SJCRH30 (cell line): Measurements from ENCODE around the gene LIX1. TPM values are rescaled to one million over a fixed set of nuclear protein-coding genes. Genes with fewer than 3 reads are reported as not detected.
"Not testable (repeated sequence)": the region's sequence is repeated elsewhere in the genome, so short reads cannot be mapped to it uniquely, and the experiment has no call there.

ENCODE experiments used
- DNase-seq, 2 experiments: peaks; one replicate each; pipeline ENCODE4 v3.0.0-alpha.2; 2015 to 2020
- H3K27ac ChIP-seq: fragments of 250-450 bp; sonication (Bioruptor Pico); 2 replicates; pipeline ENCODE4 v1.5.1; 2020; ENCODE audit warnings: mild to moderate bottlenecking, moderate library complexity
- H3K27me3 ChIP-seq: fragments of 250-450 bp; sonication (Bioruptor Pico); 2 replicates; pipeline ENCODE4 v1.5.1; 2020; ENCODE audit warnings: mild to moderate bottlenecking, moderate library complexity
- H3K36me3 ChIP-seq: fragments of 250-450 bp; sonication (Bioruptor Pico); 2 replicates; pipeline ENCODE4 v1.5.1; 2020; ENCODE audit warnings: mild to moderate bottlenecking, moderate library complexity
- H3K4me1 ChIP-seq: fragments of 250-450 bp; sonication (Bioruptor Pico); 2 replicates; pipeline ENCODE4 v1.5.1; 2020; ENCODE audit warnings: mild to moderate bottlenecking, moderate library complexity
- H3K4me3 ChIP-seq: fragments of 250-450 bp; sonication (Bioruptor Pico); 2 replicates; pipeline ENCODE4 v1.5.1; 2020; ENCODE audit warnings: mild to moderate bottlenecking, moderate library complexity
- H3K9me3 ChIP-seq: fragments of 250-450 bp; sonication (Bioruptor Pico); replicated peaks from 2 replicates; pipeline ENCODE4 v1.5.1; 2020; ENCODE audit warnings: mild to moderate bottlenecking, moderate library complexity
- total RNA-seq: library from RNA; depleted of rRNA; stranded (reverse); fragments of >200 nt; shearing (Covaris generic); gene quantifications from 2 replicates; pipeline ENCODE4 v1.2.3, GENCODE V29; 2014

The LIX1 gene
- total RNA-seq, 1 experiment from 2014 or later = 0.04 TPM

DNA sequence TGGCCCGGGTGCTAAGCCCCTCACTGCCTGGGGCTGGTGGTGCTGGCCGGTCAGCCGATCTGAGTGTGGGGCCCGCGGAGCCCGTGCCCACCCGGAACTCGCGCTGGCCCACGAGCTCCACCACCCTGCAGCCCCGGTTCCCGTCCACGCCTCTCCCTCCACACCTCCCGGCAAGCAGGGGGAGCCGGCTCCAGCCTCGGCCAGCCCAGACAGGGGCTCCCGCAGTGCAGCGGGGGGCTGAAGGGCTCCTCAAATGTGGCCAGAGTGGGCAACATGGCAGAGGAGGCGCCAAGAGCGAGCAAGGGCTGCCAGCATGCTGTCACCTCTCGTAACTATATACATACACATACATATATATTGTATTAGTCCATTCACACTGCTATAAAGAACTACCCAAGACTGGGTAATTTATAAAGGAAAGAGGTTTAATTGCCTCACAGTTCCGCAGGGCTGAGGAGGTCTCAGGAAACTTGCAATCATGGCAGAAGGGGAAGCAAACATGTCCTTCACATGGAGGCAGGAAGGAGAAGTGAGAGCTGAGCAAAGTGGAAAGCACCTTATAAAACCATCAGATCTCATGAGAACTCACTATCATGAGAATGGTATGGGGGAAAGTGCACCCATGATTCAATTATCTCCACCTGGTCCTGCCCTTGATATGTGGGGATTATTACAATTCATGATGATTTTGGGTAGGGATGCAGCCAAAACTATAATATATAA is 56.8 kb downstream of the LIX1 start:
- H3K4me3 ChIP-seq = no peak overlapping the region
- no peaks in the 10 kb centered on the region for H3K9me3 ChIP-seq
- no peak overlapping the region for H3K27ac ChIP-seq
- no peaks in the 10 kb centered on the region for H3K36me3 ChIP-seq
- no peaks in the 10 kb centered on the region; the same call in 1 of the 2 replicates for H3K27me3 ChIP-seq
- DNase-seq = no peak
- no peaks in the 10 kb centered on the region for H3K4me1 ChIP-seq

DNA sequence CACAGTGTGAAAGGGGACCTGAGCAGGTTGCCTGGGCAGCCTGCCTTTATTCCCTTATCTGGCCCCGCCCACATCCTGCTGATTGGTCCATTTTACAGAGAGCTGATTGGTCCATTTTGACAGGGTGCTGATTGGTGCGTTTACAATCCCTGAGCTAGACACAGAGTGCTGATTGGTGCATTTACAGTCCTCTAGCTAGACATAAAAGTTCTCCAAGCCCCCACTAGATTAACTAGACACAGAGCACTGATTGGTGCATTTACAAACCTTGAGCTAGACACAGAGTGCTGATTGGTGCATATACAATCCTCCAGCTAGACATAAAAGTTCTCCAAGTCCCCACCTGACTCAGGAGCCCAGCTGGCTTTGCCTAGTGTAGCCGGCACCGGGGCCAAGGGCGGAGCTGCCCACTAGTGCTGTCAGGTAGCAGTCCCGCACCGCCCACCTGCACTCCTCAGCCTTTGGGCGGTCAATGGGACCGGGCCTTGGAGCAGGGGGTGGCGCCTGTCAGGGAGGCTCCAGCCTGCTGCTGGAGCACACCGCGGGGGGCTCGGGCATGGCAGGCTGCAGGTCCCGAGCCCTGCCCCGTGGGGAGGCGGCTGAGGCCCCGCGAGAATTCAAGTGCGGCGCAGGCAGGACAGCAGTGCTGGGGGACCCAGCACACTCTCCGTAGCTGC is 57.5 kb downstream of the LIX1 start:
- H3K27ac ChIP-seq, H3K9me3 ChIP-seq, H3K4me3 ChIP-seq, H3K36me3 ChIP-seq, H3K4me1 ChIP-seq, H3K27me3 ChIP-seq, DNase-seq: not testable (repeated sequence)

DNA sequence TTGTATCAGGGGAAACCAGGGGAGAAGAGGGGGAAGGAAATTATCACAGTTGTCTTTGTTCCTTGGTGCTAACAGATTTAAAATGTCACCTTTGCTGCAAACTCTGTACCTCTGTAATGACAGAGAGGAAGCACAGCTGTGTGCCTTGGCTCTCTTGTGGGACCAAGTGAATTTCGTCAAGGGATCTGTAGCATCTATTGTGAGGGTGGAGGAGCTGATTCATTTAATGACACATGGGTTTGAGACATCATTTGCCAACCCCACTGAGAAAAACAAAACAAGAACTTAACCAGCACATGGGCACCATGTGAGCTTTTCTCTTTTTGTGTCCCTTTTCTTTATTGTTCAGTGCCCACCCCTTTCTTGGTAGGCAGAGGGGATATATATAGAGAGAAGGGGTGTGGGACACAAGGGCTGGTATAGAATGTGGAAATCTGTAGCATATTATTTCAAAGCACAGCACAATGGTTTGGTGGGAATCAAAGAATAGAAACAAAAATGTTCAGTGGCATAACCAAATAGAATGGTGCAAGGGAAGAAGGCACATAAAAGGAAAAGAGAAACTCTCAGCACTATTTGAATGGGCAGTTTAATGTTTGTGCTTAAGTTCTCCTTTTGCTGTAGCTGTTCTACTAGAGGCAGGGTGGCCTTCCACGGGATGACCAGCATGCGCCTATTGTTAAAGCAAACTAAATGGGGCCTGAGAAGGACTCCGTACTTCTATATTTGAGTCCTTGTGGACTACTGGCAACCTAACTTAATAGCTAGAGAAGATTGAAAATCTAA is 63.3 kb downstream of the LIX1 start:
- H3K9me3 ChIP-seq = no peaks in the 10 kb centered on the region
- DNase-seq = no peak
- H3K27ac ChIP-seq = no peak overlapping the region
- H3K27me3 ChIP-seq = no peaks in the 10 kb centered on the region
- H3K4me3 ChIP-seq = no peak overlapping the region
- no peaks in the 10 kb centered on the region for H3K4me1 ChIP-seq
- H3K36me3 ChIP-seq = no peaks in the 10 kb centered on the region

DNA sequence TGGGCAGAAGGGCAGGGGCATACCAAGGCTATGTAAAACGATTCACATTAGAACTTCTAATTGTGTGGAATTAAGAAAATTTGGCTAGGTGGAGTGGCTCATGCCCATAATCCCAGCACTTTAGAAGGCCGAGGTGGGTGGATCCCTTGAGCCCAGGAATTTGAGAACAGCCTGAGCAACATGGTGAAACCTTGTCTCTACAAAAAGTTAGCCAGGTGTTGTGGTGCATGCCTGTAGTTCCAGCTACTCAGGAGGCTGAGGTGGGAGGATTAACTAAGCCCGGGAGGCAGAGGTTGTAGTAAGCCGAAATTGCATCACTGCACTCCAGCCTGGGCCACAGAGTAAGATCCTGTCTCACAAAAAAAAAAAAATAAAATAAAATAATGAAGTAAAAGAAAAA is 65.2 kb downstream of the LIX1 start:
- Histone ChIP-seq H3K27ac (no peak overlapping the region), H3K9me3 (no peaks in the 10 kb centered on the region), H3K4me3 (no peak overlapping the region), H3K36me3 (no peaks in the 10 kb centered on the region), H3K27me3 (no peaks in the 10 kb centered on the region), H3K4me1 (no peaks in the 10 kb centered on the region)
- DNase-seq = no peak

DNA sequence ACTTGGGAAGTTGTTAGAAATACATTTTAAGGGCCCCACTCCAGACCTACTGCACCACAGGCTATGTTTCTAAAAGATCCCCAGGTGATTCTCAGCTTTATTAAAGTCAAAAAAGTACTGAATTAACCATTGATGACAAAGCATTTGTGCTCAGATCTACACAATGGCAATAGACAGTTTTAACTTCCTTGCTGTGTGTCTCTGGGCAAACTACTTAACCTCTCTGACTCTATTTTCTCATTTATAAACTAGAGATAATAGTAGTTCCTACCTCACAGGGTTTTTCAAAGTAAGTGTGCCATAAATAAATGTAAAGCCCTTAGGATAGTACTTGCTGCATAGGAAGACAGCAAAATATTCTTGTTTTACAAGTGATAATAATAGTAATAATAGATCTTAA is 66.3 kb downstream of the LIX1 start:
- no peak for DNase-seq
- H3K27ac ChIP-seq = no peak overlapping the region

DNA sequence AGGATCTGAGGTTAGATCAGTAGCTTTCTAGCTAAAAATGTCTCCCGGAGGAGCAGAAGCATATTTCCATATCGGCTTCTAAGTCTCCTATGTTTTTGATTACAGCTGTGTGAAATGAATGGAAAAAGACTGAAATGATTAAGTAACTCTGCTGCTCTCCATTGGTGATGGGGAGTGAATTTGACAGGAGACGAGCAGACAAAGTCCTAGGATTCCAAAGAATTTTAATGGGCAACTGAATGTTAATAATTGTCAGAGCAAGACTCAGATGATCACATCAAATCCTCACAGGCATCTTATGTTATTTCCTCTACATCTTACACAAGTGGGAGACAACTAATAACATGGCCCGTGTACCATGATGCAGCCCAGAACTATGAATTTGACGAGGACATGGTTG is 66.8 kb downstream of the LIX1 start:
- Histone ChIP-seq H3K9me3 (no peaks in the 10 kb centered on the region), H3K4me1 (no peaks in the 10 kb centered on the region), H3K27me3 (no peaks in the 10 kb centered on the region), H3K36me3 (no peaks in the 10 kb centered on the region), H3K4me3 (no peak overlapping the region), H3K27ac (no peak overlapping the region)
- DNase-seq = no peak

More for the DNA sequence above, 66.3 kb downstream of the LIX1 start:
- Histone ChIP-seq H3K9me3 (no peaks in the 10 kb centered on the region), H3K4me1 (no peaks in the 10 kb centered on the region), H3K27me3 (no peaks in the 10 kb centered on the region), H3K4me3 (no peak overlapping the region), H3K36me3 (no peaks in the 10 kb centered on the region)

DNA sequence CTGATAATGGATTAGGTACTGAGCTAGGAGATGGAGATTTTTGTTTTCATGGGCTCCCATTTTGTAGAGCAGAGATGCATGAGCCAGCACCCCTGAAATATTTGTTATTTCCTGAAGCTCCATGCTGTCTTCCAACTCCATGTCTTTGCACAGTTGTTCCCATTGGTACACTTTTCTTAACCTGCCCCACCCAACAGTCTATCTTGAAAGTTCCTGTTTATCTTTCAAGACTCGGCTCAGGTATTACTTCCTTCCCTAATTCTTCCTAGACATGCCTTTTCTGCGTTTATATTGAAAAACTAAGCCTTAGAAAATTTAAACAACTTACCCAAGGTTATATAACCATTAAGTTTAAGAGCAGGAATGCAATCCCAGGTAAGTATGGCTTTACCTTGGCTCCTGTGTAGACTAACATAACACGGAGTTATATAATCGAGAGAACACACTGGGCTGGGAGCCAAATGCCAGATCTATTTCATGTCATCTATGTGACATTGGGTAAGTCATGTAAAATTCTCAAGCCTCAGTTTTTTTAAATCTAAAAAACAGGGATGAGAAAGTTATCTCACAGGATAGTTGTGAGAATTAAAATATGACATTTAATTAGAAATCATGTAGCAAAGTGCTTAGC is 67.4 kb downstream of the LIX1 start:
- DNase-seq = no peak
- Histone ChIP-seq H3K9me3 (no peaks in the 10 kb centered on the region), H3K4me1 (no peaks in the 10 kb centered on the region), H3K27me3 (no peaks in the 10 kb centered on the region), H3K4me3 (no peak overlapping the region), H3K27ac (no peak overlapping the region), H3K36me3 (no peaks in the 10 kb centered on the region)

DNA sequence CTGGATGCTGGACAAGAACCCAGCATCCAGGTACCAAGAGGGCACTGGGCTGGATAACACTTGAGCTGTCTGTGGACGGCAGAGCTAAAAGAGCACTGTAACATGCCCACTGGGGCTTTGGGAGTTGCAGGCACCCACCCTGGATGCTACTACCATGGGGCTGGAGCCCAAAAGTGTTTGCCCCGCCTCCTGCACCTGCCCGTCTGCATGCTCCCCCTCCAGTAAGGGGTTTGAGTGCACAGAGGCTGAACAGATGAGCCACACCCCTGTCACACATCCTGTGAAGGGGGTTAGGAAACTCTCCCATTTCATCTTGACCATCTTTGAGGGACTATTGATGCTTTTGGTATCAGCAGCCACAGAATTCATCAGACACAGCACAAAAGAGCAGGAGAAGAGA is 69.0 kb downstream of the LIX1 start:
- no peaks in the 10 kb centered on the region for H3K4me1 ChIP-seq
- no peaks in the 10 kb centered on the region for H3K9me3 ChIP-seq
- H3K27ac ChIP-seq = no peak overlapping the region
- H3K4me3 ChIP-seq = no peak overlapping the region
- no peaks in the 10 kb centered on the region for H3K36me3 ChIP-seq
- DNase-seq = no peak
- no peaks in the 10 kb centered on the region for H3K27me3 ChIP-seq

DNA sequence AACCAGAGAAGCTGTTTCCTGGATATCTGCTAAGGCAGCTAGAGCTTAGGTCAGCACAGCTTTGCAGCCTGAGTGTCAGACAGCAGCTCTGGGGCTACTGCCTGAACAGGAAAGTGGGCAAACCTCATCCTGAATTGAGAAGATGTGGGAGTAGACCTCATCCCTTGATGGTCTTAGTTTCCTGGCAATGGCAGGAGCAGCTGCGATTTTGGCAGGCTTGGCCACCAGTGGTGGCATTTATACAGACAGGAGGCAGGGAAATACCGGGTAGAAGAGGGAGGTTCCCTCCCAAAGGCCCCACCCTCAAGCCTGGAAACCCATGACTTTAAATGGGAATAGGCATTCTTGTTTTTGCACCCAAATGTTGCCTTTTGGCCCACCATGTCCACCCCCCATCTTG is 69.7 kb downstream of the LIX1 start:
- no peaks in the 10 kb centered on the region for H3K36me3 ChIP-seq
- H3K27me3 ChIP-seq = no peaks in the 10 kb centered on the region
- no peaks in the 10 kb centered on the region for H3K9me3 ChIP-seq
- H3K27ac ChIP-seq = no peak overlapping the region
- peak; percentile 11 to 41 for DNase-seq
- H3K4me3 ChIP-seq = no peak overlapping the region
- H3K4me1 ChIP-seq = peaks cover 3% of the 10 kb centered on the region; the same call in 1 of the 2 replicates

DNA sequence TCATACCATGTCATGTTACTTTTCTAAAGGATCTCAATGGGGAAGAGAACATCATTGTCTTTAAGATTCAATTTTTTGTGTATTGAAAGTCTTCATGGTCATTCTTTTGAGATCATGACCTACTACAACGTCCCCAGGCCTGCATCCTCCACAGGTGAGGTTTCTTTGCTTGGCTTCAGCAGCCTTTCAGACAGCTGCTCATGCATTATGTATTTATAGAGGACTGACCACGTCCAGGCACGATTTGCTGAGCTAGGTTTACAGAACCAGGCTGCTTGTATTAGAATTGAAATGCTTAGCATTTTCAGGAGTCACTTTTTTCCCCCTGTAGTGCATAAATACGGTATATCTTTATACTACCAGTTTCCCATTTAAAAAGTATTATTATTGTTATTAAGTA is 70.4 kb downstream of the LIX1 start:
- Histone ChIP-seq H3K27ac (no peak overlapping the region), H3K36me3 (no peaks in the 10 kb centered on the region), H3K9me3 (no peaks in the 10 kb centered on the region), H3K4me3 (no peak overlapping the region), H3K4me1 (peaks cover 9% of the 10 kb centered on the region; the same call in 1 of the 2 replicates), H3K27me3 (no peaks in the 10 kb centered on the region)
- DNase-seq = no peak

DNA sequence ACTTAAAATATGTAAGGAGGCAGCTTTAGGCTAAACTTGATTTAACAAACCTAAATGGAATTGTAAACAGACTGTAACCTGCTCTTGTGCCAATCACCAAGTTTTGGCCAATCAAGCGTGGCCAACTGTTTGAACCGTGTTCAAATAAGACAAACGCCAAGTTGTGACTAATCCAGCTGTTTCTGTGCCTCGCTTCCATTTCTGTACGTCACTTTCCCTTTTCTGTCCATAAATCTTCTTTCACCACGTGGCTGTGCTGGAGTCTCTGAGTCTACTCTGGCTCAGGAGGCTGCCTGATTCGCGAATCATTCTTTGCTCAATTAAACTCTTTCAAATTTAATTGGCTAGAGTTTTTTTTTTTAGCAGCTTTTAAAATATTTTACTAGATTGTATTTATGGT is 71.3 kb downstream of the LIX1 start:
- no peaks in the 10 kb centered on the region for H3K9me3 ChIP-seq
- no peak overlapping the region for H3K27ac ChIP-seq
- H3K4me3 ChIP-seq = no peak overlapping the region
- peaks cover 9% of the 10 kb centered on the region; the same call in 1 of the 2 replicates for H3K4me1 ChIP-seq
- DNase-seq = no peak
- no peaks in the 10 kb centered on the region for H3K27me3 ChIP-seq
- no peaks in the 10 kb centered on the region for H3K36me3 ChIP-seq

DNA sequence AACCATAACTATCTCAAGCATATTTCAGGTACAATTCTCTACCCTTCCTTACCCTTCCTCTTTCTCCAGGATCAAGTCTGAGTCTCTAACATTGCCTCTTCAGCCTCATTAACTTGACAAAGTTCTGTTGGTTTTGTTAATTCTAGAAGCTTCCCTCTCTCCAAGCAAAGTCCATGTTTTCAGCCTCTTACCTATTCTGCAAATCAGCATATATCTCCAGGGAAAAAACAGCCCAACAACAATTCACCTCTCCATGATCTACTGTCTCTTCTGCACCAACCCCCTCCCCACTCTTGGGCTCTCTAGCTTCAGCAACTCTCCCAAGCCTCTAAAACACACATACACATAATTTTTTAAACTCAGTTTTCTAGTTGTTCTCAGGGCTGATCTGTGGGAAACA is 72.2 kb downstream of the LIX1 start:
- peaks cover 14% of the 10 kb centered on the region for H3K4me1 ChIP-seq

DNA sequence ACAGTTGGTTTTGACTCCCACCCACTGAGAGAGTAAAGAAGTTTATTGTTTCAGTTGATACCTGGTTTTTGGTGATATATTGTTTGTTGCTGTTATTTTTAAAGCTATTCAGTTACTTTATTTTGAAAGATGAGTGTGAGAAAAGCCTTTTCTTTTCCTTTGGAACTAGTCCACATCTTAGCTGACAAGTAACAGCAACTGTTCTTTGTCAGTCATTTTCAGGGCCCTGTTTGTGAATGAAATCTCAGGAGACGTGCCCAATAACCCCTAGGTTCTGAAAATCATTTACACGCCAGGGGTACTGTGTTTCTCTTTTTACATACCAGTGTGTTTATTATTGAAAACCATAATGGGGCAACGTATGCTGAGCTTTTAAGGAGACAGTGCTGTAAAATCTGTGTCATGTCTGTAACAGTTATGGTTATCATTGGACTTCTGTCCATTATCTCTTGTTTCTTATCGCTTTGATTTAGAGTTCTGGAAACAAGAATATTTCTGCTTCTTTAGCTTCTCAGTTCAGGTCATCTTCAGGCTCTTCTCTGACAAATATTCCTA is 75.0 kb downstream of the LIX1 start:
- H3K36me3 ChIP-seq = no peaks in the 10 kb centered on the region
- H3K4me3 ChIP-seq = no peak overlapping the region
- H3K27me3 ChIP-seq = no peaks in the 10 kb centered on the region
- H3K27ac ChIP-seq = peak overlapping the region; percentile 3; the same call in 1 of the 2 replicates
- peak in 1 of 2 experiments; percentile 40 for DNase-seq
- no peaks in the 10 kb centered on the region for H3K9me3 ChIP-seq
- peaks cover 14% of the 10 kb centered on the region for H3K4me1 ChIP-seq

More for the DNA sequence above, 72.2 kb downstream of the LIX1 start:
- DNase-seq = no peak
- Histone ChIP-seq H3K36me3 (no peaks in the 10 kb centered on the region), H3K4me3 (no peak overlapping the region), H3K27me3 (no peaks in the 10 kb centered on the region), H3K9me3 (no peaks in the 10 kb centered on the region), H3K27ac (no peak overlapping the region)

DNA sequence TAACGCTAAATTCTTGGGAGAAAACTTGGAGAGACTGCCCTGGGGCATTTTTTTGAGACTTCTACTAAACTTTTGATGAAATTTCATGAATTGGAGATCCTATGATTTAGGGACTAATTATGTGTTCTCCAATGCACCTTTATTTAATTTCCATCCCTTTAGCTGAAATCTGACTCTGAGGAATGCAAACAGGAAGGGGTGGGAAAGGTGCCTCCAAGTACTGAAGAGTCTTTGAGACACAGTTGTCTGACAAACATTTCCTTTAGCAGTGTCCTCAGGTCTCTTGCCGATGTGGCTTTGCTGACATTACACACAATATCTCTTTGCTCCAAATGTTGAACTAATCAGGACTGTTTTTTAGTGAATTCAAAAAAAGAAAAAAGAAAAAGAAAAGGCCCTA is 76.9 kb downstream of the LIX1 start:
- no peak for DNase-seq
- Histone ChIP-seq H3K4me1 (peaks cover 14% of the 10 kb centered on the region), H3K9me3 (no peaks in the 10 kb centered on the region), H3K27ac (no peak overlapping the region), H3K27me3 (no peaks in the 10 kb centered on the region), H3K36me3 (no peaks in the 10 kb centered on the region), H3K4me3 (no peak overlapping the region)
